Measurements from ENCODE around the gene SEC31A. TPM values are rescaled to one million over a fixed set of nuclear protein-coding genes. Genes with fewer than 3 reads are reported as not detected.

The SEC31A gene
- total and polyA plus RNA-seq, 9 donors, result 142 to 388 (median 287) TPM

- no peaks in the 10 kb centered on the region for H3K9me3 ChIP-seq
- H3K27ac ChIP-seq, result peak within 1 kb of the TSS; percentile 95 to 99
- intact Hi-C loops (cut with DNase I), result loop anchor here in 1 of 4 donors (10.0 kb wide), 1 partner anchor 114 kb away; the partner anchor contains the start of gene LIN54
- TF ChIP-seq POLR2A (IDR thresholded peaks at IDR 0.05), result peak; percentile 73
- TF ChIP-seq CTCF (IDR thresholded peaks at IDR 0.05), result no peak
- peak; percentile 6 for TF ChIP-seq EP300 (IDR thresholded peaks at IDR 0.05)
- peak; percentile 96 to 98 (median 97) for DNase-seq
- no peaks in the 10 kb centered on the region for H3K36me3 ChIP-seq
- 0 to 1% (median 0%) methylated on average over 67 of the region's 67 CpGs for WGBS, 3 donors
- peaks cover 8% of the 10 kb centered on the region for H3K4me1 ChIP-seq (ENCODE audit: insufficient read depth)
- H3K4me3 ChIP-seq, result peak within 1 kb of the TSS; percentile 67
- H3K27me3 ChIP-seq, result no peaks in the 10 kb centered on the region
These were observed 9.6 kb upstream of the SEC31A start, which contains the start of gene THAP9 for GRCh38 chr4:82900411-82901182. TSS of gene THAP9 (plus strand) at chr4:82900735. CDS start at chr4:82900803, 68 bp downstream.

- H3K27me3 ChIP-seq, result no peaks in the 10 kb centered on the region
- H3K27ac ChIP-seq, result peak overlapping the region; percentile 88 to 99
- H3K9me3 ChIP-seq, result no peaks in the 10 kb centered on the region
- peak overlapping the region; percentile 67 for H3K4me3 ChIP-seq
- no peaks in the 10 kb centered on the region for H3K36me3 ChIP-seq
- WGBS, 3 donors, result 1% methylated on average over 14 of the region's 14 CpGs
- peaks cover 10% of the 10 kb centered on the region for H3K4me1 ChIP-seq (ENCODE audit: insufficient read depth)
- intact Hi-C loops (cut with DNase I), result loop anchor here in 1 of 4 donors (10.0 kb wide), 1 partner anchor 115 kb away; the partner anchor contains the start of gene LIN54
- DNase-seq, result no peak
- TF ChIP-seq POLR2A (IDR thresholded peaks at IDR 0.05) (no peak), EP300 (IDR thresholded peaks at IDR 0.05) (no peak), CTCF (IDR thresholded peaks at IDR 0.05) (no peak)
These were observed 9.1 kb upstream of the SEC31A start for GRCh38 chr4:82900066-82900410.

- no peak for DNase-seq
- Histone ChIP-seq H3K9me3 (no peaks in the 10 kb centered on the region), H3K4me3 (peak overlapping the region; percentile 67), H3K27me3 (no peaks in the 10 kb centered on the region), H3K27ac (peak overlapping the region; percentile 88 to 99), H3K36me3 (no peaks in the 10 kb centered on the region), H3K4me1 (ENCODE audit: insufficient read depth) (peaks cover 10% of the 10 kb centered on the region)
- 0 to 1% (median 0%) methylated on average over 4 of the region's 4 CpGs for WGBS, 3 donors
- TF ChIP-seq EP300 (IDR thresholded peaks at IDR 0.05), result no peak
- TF ChIP-seq POLR2A (IDR thresholded peaks at IDR 0.05), result no peak
- TF ChIP-seq CTCF (IDR thresholded peaks at IDR 0.05), result no peak
- intact Hi-C loops (cut with DNase I), result loop anchor here in 2 of 4 donors (10.0 kb wide), 3 partner anchors 105 to 135 kb away; partner anchors contain the start of genes LIN54 (in 2 of the 2), COPS4 (in 1 of the 2) and SCD5 (in 1 of the 2)
These were observed 8.6 kb upstream of the SEC31A start for GRCh38 chr4:82899374-82900065.
